Measurements from ENCODE around the gene ACP3.

The ACP3 gene

DNA sequence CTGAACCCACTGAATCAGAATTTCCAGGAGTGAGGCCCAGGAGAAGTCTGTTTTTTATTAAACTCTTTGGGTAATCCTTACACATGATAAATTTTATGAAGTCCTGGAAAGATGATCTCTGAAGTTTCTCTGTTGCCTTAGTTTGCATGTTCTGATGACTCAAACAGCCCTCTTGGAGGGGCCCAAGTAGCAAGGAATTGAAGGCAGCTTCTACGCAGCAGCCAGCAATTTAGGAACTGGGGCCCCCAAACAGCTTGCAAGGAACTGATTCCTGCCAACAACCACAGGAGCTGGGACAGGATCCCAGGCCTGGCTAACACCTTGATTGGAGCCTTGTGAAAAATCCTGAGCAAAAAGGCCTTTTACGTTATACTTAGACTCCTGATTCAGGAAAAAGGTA, 5.4 kb upstream of the ACP3 start:
- in situ Hi-C loops (cut with MboI; ENCODE audit: low sequenced_read_pairs): no loop called here

DNA sequence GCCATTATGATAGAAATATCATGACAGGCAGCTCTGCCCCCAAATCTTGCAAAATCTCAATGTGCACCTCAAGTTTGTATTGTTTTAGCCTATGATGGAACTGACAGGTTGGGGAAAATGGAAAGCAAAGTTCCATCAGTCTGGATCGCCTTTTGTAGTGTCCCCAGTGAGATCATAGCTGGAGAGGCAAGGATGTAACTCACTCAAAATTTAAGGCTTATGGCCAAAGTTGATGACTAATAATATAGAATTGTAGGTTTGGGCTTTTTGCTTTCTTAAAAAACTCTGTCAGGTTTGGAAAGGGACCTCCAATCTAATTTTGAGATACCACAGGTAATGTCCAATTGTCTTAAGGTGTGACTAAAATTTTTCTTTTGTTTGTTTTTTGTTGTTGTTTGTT, 1.4 kb upstream of the ACP3 start:
- in situ Hi-C loops (cut with MboI; ENCODE audit: low sequenced_read_pairs): no loop called here

DNA sequence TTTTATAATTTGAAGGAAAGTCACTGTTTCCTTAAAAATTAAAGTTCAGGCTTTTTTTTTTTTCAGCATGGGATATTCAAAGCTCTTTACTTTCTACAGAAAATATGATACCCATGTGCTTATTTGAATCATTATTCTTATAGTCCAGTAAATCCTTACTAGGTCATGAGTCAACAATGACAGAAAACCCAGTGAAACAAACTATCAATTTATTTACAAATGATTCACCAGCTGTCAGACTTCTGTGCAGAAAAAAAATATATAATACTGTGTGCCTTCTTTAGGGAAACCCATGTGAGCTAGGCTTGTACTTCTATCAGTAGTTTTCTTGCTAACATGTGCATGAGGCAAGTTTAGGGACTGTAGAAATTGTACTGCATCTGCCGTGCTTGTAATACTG, 1.2 kb downstream of the ACP3 start:
- in situ Hi-C loops (cut with MboI; ENCODE audit: low sequenced_read_pairs): no loop called here

DNA sequence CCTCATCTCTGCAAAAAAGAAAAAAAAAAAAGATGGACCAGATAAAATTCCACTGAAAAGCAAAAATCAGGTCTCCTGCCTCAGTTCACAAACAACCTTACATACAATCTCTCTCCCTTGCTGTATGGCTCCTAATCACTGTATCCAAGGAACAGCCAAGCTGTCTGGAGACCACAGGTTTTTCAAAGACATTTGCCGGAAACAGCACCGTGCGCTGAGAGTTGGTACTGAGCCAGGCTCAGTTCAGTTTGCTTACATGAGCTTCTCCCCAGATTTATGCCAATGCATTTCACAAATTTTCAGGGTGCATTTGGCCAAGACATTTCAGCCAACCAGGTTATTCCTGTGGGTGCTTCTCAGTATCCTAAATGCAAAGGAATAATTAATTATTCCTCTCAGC, 4.1 kb downstream of the ACP3 start:
- in situ Hi-C loops (cut with MboI; ENCODE audit: low sequenced_read_pairs): no loop called here

DNA sequence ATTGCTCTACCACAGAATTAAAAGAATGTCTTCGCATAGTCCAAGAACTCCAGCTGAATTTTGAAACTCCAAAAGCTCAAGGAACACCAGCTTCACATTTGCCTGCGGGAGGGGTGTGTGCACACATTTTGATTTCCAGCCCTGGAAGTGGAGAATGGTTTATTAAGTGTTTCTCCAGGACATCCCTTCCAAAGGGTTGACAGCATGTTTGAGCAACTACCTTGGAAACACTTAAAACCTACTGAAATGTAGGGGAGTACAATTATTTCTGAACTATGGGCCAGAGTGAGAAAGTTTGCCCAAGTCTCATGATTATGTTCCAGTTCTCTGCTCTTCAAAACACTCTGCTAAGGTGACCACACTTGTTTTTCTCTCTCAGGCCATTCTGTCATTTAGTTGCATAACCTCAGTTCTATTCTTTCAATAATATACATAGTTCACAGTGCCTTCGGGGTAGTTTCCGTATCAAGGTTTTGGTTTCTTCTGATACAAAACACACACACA, 7.9 kb downstream of the ACP3 start:
- in situ Hi-C loops (cut with MboI; ENCODE audit: low sequenced_read_pairs): no loop called here

DNA sequence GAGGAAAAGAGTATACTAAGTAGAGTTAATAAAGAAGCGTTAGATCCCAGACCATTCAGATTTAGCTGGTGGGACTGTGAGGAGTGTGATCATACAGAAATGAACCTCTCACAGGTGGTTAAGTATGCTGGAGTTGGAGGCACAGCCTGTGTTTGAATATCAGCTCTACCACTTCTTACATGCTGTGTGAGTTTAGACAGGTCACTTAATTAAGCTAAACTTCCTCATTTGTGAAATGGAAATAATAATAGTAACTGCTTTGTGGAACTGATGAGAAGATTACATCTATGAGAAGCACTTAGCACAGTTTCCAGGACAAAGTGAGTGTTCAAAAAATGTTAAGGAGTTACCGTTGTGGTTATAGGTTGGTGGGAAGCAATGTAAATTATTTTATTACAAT, 8.4 kb downstream of the ACP3 start:
- in situ Hi-C loops (cut with MboI; ENCODE audit: low sequenced_read_pairs): no loop called here

DNA sequence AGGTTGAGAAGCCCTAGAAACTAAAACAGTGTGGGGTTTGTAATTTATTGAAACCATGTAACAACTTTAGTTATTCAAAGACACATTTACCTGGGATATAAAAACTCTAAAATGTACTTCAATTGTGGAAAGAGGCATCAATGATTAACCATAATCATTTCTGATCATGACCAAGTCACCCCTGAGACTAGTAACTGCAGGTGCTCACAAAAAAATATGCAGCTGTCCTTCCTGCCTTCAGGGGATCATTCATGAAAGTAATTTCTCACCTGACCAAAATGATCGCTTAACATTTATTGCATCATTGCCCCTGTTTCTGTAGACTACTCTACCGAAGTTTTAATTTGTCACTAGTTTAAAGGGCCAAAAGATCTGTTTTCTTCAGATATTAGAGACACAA, 9.0 kb downstream of the ACP3 start:
- in situ Hi-C loops (cut with MboI; ENCODE audit: low sequenced_read_pairs): no loop called here

DNA sequence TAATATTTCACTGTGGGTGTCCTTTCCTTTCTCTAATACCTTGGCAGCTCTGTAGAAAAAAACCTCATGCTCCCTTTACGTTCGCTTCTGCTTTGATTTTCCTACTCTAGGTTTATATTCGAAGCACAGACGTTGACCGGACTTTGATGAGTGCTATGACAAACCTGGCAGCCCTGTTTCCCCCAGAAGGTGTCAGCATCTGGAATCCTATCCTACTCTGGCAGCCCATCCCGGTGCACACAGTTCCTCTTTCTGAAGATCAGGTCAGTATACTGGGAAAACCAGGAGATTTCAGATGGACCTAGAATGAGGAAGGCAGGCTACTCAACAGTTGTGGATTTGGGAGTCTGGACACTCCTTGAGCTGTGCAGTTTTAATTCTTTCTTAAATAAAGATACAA, 14.9 kb downstream of the ACP3 start:
- in situ Hi-C loops (cut with MboI; ENCODE audit: low sequenced_read_pairs): no loop called here

DNA sequence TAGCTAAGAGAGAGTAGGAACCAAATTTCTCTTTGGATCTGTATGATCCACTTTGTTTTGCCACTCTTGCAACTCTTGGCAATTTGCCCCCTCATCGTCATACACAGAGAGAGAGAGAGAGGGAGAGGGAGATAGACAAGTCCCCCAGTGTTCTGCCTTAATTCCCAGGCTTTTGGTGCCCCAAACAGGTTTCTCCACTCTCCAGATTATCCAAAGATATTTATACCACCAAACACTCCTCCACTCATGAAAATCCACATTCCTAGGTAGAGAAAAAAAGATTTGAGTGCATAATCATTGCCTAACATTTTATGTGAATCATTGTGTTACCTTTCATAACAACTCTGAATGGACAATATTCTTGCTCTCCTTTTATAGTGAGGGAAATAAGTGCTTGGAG, 15.3 kb downstream of the ACP3 start:
- in situ Hi-C loops (cut with MboI; ENCODE audit: low sequenced_read_pairs): no loop called here

DNA sequence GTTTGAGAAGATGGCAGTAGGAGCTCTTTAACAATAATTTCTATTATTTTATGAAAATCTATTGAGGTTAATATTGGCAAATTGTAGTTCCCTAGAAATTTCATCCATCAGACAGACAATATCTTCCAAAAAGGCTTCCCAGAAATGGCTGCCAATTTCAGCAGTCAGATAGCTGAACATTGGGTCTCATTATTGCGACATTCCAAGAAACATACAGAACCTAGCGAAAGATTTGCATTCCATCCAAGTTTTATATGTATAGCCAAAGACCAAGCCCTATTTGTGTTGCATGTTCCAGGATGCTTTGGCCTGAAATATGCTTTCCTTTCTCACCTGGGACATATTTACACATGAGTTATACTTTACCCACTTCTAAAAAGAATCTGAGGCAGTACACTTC, 24.5 kb downstream of the ACP3 start:
- in situ Hi-C loops (cut with MboI; ENCODE audit: low sequenced_read_pairs): no loop called here

DNA sequence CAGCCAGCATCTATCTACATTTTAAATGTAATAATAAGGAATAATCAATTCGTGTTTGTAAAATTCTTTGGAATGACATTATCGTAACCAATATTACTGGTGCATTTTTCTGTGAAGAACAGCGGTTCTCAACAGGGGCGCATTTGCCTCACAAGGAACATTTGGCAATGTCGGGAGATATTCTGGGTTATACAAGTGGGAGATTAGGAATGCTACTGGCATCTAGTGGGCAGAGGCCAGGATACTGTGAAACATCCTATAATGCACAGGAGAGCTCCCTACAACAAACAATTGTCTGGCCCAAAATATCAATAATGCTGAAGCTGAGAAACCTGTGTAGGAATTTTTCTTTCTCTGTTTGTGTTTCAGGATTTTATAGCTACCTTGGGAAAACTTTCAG, 25.0 kb downstream of the ACP3 start:
- in situ Hi-C loops (cut with MboI; ENCODE audit: low sequenced_read_pairs): no loop called here

DNA sequence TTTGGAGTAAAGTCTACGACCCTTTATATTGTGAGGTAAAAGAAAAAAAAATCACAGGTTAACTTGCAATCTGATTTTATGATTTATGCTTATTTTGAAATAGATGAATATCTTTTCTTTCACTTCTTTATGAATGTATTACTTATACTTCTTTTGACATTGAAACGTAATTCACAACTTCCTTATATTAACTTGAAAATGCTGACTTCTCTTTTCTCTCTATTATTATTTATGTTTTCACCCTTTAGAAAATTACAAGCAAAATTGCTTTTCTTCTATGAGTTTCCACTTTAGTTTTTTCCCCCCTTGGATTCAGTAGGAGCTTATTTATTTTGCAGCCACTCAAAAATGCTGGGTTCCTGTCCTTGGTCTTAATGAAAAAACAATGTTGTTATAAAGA, 25.4 kb downstream of the ACP3 start:
- in situ Hi-C loops (cut with MboI; ENCODE audit: low sequenced_read_pairs): no loop called here

DNA sequence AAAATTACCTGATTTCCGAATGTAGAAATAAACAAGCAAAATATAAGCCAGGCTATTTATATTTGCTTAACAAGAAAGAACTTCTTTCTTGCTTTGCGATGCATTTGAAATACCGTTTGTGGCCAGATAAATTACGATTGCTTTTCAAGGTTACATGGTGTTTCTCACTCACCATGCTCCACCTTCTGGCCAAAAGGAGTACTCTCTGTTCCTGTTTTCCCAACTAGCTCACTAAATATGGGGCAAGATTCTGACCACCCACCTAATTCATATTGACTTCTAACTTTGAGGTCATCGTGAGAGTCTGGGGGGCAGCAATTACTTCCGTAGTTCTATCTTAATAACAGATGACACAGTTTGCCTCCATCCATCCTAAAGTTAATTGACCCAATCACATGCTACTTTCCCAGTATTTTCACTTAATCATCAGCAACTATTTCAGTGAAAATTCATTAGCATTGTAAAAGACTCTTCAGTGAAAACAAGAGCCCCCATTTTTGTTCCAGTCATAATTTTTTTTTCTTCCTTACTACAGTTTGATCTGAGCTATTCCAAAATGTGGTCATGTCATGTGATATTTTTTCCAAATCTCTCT, 25.9 kb downstream of the ACP3 start:
- in situ Hi-C loops (cut with MboI; ENCODE audit: low sequenced_read_pairs): no loop called here

DNA sequence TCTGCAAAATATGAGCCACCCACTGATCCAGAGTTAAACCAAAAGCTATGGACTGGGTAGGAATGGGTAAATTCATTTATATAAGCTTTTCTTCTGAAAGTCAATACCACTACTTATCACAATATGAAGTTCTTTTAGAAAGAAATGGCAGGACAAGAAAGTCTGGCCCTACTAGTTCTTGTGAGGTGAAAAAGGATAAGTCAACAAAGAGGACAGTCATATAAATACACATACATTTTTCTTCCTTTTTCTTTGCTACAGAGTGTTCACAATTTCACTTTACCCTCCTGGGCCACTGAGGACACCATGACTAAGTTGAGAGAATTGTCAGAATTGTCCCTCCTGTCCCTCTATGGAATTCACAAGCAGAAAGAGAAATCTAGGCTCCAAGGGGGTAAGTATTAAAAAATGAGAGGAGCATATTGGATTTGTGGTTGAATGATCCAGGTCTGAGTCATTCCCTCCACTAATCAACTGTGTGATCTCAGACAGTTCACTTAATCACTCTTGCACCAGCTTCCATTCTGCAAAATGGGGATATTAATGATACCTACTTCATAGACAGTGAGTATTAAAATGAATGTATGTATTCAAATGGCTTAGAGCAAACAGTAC, 27.6 kb downstream of the ACP3 start:
- in situ Hi-C loops (cut with MboI; ENCODE audit: low sequenced_read_pairs): loop anchor here (5.0 kb wide), 1 partner anchor 87 kb away; no protein-coding TSS in a partner anchor

DNA sequence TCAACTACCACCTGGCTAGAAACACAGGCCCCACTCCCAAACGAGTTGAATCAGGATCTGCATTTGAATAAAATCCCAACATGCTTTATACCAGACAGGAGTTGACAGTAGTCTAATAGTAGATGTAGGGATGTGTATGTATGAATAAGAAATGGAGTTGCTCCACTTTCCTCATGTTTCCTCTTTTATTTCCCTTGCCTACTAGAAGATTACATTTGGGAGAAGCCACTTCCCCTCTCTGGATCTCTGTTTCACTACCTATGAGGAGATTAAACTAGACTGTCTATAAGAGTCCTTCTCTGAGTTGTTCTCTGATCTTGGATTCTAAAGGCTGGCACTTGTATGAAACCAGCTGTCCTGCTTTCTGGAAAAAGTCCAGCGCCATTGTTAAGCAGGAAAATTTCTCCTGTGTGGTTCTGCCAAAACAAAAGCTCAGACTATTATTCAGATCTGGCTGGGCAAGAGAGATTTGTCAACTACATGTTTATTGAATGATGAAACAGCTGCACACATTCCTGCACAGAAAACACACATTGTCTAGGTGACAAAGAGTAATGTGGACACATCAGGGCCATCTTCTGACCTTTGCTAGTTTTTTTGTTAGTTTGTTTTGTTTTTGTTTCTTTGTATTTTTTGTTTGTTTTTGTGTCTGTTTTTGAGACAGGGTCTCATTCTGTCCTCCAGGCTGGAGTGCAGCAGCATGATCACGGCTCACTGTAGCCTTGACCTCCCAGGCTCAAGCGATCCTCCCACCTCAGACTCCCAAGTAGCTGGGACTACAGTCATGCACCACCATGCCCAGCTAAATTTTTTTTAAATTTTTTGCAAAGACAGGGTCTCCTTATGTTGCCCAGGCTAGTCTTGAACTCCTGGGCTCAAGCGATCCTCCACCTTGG, 29.9 kb downstream of the ACP3 start:
- in situ Hi-C loops (cut with MboI; ENCODE audit: low sequenced_read_pairs): loop anchor here (5.0 kb wide), 1 partner anchor 90 kb away; no protein-coding TSS in a partner anchor

DNA sequence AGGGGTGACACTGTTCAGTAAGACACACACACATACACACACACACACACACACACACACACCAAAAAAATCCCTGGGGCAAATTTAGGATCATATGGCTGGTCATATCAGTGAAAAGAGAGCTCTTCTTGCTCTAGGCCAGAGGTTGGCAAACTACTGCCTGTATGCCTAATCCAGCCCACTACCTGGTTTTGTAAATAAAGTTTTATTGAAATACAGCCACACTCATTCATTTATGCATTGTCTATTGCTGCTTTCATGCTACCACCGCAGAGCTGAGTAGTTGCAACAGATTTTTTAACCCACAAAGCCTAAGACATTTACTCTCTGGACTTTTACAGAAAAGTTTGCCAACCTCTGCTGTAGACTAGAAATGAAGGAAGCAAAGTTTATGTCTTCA, 30.6 kb downstream of the ACP3 start:
- in situ Hi-C loops (cut with MboI; ENCODE audit: low sequenced_read_pairs): loop anchor here (5.0 kb wide), 1 partner anchor 91 kb away; no protein-coding TSS in a partner anchor

DNA sequence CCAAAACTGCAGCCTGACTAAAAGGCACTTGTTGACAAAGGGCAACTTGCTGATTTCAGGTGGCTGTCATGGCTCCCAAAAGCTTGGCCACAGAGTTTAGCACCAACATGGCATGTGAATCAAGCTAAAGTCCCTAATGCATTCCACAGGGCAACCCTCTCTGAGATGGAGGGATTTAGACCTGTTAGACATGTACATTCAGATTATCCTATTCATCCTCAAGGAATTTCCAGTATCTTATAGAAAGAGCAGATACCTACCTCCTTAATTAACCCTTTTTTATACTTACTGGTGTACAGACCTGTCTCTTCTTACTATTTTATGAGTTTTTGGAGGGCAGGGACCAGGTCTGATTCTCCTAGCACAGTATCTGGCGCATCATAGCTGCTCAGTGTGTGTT, 31.3 kb downstream of the ACP3 start:
- in situ Hi-C loops (cut with MboI; ENCODE audit: low sequenced_read_pairs): loop anchor here (5.0 kb wide), 1 partner anchor 91 kb away; no protein-coding TSS in a partner anchor

DNA sequence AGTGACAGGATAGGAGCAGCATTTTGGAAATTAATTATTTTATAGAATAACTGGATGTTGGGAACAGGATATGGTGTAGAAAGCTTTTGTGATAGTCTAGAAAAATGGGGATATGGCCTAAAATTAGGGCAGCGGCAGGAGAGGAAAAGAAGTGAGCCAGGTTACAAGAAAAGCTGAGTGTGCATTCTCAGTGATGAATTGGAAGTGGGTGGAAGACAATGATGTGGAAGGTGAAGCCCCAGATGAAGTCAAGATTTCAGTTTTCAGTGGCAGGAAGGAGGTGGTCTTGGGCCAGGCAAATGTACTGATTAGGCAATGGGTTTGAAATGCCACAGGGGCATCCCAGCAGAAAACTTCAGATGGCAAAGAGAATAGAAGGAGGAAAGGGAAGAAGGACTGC, 33.6 kb downstream of the ACP3 start:
- in situ Hi-C loops (cut with MboI; ENCODE audit: low sequenced_read_pairs): no loop called here

DNA sequence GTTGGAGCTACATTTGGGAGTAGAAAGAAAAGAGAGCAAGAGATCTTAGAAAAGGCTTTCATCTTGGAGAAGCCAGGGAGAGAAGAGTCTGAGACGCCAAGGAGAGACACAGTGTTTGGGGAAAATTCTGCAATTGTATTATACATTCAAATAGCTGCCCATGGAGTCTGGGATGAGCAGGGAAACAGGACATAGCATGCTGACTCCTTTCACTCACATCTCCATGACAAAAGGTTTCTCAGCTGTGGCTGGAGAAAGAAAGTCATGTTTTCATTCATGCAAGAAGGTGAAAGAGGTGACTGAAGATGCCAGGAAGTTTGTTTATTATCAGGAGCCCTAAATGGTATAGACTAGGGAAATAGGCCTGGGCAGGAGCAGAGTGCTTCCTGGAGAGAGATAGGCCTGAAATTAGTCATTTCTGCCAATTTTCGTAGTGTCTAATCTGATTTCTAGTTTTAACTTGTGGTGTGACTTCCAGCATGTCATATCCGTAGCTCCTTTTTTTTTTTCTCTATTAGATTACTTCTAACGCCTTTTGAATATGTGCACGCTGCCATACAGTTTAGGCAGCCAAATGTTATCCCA, 34.1 kb downstream of the ACP3 start:
- in situ Hi-C loops (cut with MboI; ENCODE audit: low sequenced_read_pairs): no loop called here

DNA sequence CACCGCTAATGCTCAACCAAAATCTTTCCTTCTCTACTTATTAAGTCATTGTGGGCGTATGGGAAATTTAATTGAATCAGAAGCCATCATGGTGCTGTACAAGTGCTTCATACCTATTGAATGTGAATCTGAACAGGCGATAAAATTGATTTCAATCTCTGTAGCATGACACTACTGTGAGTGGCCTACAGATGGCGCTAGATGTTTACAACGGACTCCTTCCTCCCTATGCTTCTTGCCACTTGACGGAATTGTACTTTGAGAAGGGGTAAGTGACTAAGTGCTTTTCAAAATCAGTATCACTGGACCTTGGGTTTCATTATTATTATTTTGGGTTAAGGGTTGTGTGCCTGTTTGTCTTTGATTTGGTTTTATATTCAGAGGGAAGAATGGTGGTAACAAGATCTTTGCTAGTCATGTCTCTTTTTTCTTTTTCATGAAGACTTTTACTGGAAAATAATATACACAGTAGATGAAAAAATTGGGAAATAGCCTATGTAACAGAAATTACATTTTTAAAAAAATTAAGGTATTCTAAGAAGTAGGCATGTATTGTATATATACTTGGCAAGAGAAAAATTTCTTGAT, 35.4 kb downstream of the ACP3 start:
- in situ Hi-C loops (cut with MboI; ENCODE audit: low sequenced_read_pairs): no loop called here

Data from HL-60/S4 treated with retinoic acid at 250 ng/mL for 4 days and 3 days (cell line).